ENCODE results near the gene MBL2. TPM values are rescaled to one million over a fixed set of nuclear protein-coding genes. Genes with fewer than 3 reads are reported as not detected.

Gene MBL2
- total RNA-seq, 2 donors from 2014 or later = 0.17 TPM; not detected in 1

GRCh38 chr10:52807803-52808202, 35.2 kb upstream of the MBL2 start:
- no peak for TF ChIP-seq CTCF (IDR thresholded peaks at IDR 0.05)
- Histone ChIP-seq H3K9me3 (no peaks in the 10 kb centered on the region), H3K36me3 (no peaks in the 10 kb centered on the region), H3K4me1 (no peaks in the 10 kb centered on the region), H3K4me3 (no peak overlapping the region), H3K27ac (no peak overlapping the region), H3K27me3 (no peaks in the 10 kb centered on the region), H3K9ac (ENCODE audit: low read depth in 2 of 2, low read length in 2 of 2) (no peak overlapping the region)
- no peak for DNase-seq
- intact Hi-C loops (cut with DNase I) = no loop called here

- intact Hi-C loops (cut with DNase I) = no loop called here
- Histone ChIP-seq H3K9ac (ENCODE audit: low read depth in 2 of 2, low read length in 2 of 2) (no peak overlapping the region), H3K4me1 (no peaks in the 10 kb centered on the region), H3K4me3 (no peak overlapping the region), H3K27me3 (no peaks in the 10 kb centered on the region), H3K27ac (no peak overlapping the region), H3K36me3 (no peaks in the 10 kb centered on the region), H3K9me3 (no peaks in the 10 kb centered on the region)
- no peak for DNase-seq
- no peak for TF ChIP-seq CTCF (IDR thresholded peaks at IDR 0.05)
Measured at GRCh38 chr10:52805414-52806285, 33.1 kb upstream of the MBL2 start.

GRCh38 chr10:52801947-52802346, 29.4 kb upstream of the MBL2 start:
- no peaks in the 10 kb centered on the region for H3K4me1 ChIP-seq
- DNase-seq = no peak
- no peaks in the 10 kb centered on the region for H3K9me3 ChIP-seq
- H3K4me3 ChIP-seq = no peak overlapping the region
- no peaks in the 10 kb centered on the region for H3K36me3 ChIP-seq
- no peak for TF ChIP-seq CTCF (IDR thresholded peaks at IDR 0.05)
- no peak overlapping the region for H3K27ac ChIP-seq
- H3K27me3 ChIP-seq = no peaks in the 10 kb centered on the region
- intact Hi-C loops (cut with DNase I) = no loop called here
- no peak overlapping the region for H3K9ac ChIP-seq (ENCODE audit: low read depth in 2 of 2, low read length in 2 of 2)

- Histone ChIP-seq H3K9ac (ENCODE audit: low read depth in 2 of 2, low read length in 2 of 2) (no peak overlapping the region), H3K36me3 (no peaks in the 10 kb centered on the region), H3K27me3 (no peaks in the 10 kb centered on the region), H3K4me1 (no peaks in the 10 kb centered on the region), H3K4me3 (no peak overlapping the region), H3K9me3 (no peaks in the 10 kb centered on the region), H3K27ac (no peak overlapping the region)
- intact Hi-C loops (cut with DNase I) = no loop called here
- no peak for DNase-seq
- no peak for TF ChIP-seq CTCF (IDR thresholded peaks at IDR 0.05)
Measured at GRCh38 chr10:52786098-52786497, 13.5 kb upstream of the MBL2 start.

GRCh38 chr10:52785418-52785817, 12.8 kb upstream of the MBL2 start:
- Histone ChIP-seq H3K27me3 (no peaks in the 10 kb centered on the region), H3K9ac (ENCODE audit: low read depth in 2 of 2, low read length in 2 of 2) (no peak overlapping the region), H3K9me3 (no peaks in the 10 kb centered on the region), H3K36me3 (no peaks in the 10 kb centered on the region), H3K4me1 (no peaks in the 10 kb centered on the region), H3K4me3 (no peak overlapping the region), H3K27ac (no peak overlapping the region)
- no peak for DNase-seq
- intact Hi-C loops (cut with DNase I) = no loop called here
- TF ChIP-seq CTCF (IDR thresholded peaks at IDR 0.05) = no peak

All from colonic mucosa (tissue), 4 donors.